ENCODE measurements around the gene DENND4A.

DENND4A gene

GRCh38 chr15:65758242-65758641 is 33.9 kb downstream of the DENND4A start:
- Histone ChIP-seq H3K27ac (ENCODE audit: low read depth, low read length) (peak overlapping the region; percentile 79), H3K27me3 (ENCODE audit: low read length) (no peaks in the 10 kb centered on the region), H3K36me3 (ENCODE audit: low read length) (peaks cover 44% of the 10 kb centered on the region), H3K9me3 (ENCODE audit: insufficient read depth, low read length) (no peaks in the 10 kb centered on the region), H3K9me2 (replicated peaks; ENCODE audit: insufficient read depth, low read length) (no peaks in the 10 kb centered on the region), H4K20me1 (ENCODE audit: low read depth, low read length) (peaks cover 8% of the 10 kb centered on the region; the same call in 1 of the 2 replicates), H2AFZ (ENCODE audit: low read depth, low read length, severe bottlenecking) (no peak overlapping the region), H3K9ac (ENCODE audit: low read length) (no peak overlapping the region), H3K4me3 (ENCODE audit: insufficient read depth, low read length, poor library complexity, severe bottlenecking) (no peak overlapping the region), H3K4me2 (ENCODE audit: low read depth, low read length, poor library complexity, severe bottlenecking) (peak overlapping the region; percentile 40), H3K79me2 (ENCODE audit: insufficient read depth, low read length) (peaks cover 98% of the 10 kb centered on the region), H3F3A (ENCODE audit: insufficient read depth) (peaks cover 44% of the 10 kb centered on the region)
- TF ChIP-seq EZH2phosphoT487 (conservative IDR thresholded peaks at IDR 0.05; ENCODE audit: low read length) (no peak), CTCF (IDR thresholded peaks at IDR 0.05; ENCODE audit: insufficient read depth, low read length, poor library complexity, severe bottlenecking) (no peak)

GRCh38 chr15:65757256-65757655 is 34.8 kb downstream of the DENND4A start:
- no peaks in the 10 kb centered on the region for H3K27me3 ChIP-seq (ENCODE audit: low read length)
- TF ChIP-seq EZH2phosphoT487 (conservative IDR thresholded peaks at IDR 0.05; ENCODE audit: low read length) (no peak), CTCF (IDR thresholded peaks at IDR 0.05; ENCODE audit: insufficient read depth, low read length, poor library complexity, severe bottlenecking) (no peak)
- H2AFZ ChIP-seq (ENCODE audit: low read depth, low read length, severe bottlenecking), result no peak overlapping the region
- no peak overlapping the region for H3K4me2 ChIP-seq (ENCODE audit: low read depth, low read length, poor library complexity, severe bottlenecking)
- peaks cover 8% of the 10 kb centered on the region; the same call in 1 of the 2 replicates for H4K20me1 ChIP-seq (ENCODE audit: low read depth, low read length)
- peaks cover 97% of the 10 kb centered on the region for H3K79me2 ChIP-seq (ENCODE audit: insufficient read depth, low read length)
- no peaks in the 10 kb centered on the region for H3K9me3 ChIP-seq (ENCODE audit: insufficient read depth, low read length)
- peaks cover 50% of the 10 kb centered on the region for H3K36me3 ChIP-seq (ENCODE audit: low read length)
- no peaks in the 10 kb centered on the region for H3K9me2 ChIP-seq (replicated peaks; ENCODE audit: insufficient read depth, low read length)
- no peak overlapping the region for H3K4me3 ChIP-seq (ENCODE audit: insufficient read depth, low read length, poor library complexity, severe bottlenecking)
- no peak overlapping the region for H3K9ac ChIP-seq (ENCODE audit: low read length)
- H3K27ac ChIP-seq (ENCODE audit: low read depth, low read length), result peak overlapping the region; percentile 79; the same call in 1 of the 2 replicates
- peaks cover 54% of the 10 kb centered on the region for H3F3A ChIP-seq (ENCODE audit: insufficient read depth)

GRCh38 chr15:65752151-65752700 is 39.9 kb downstream of the DENND4A start:
- Histone ChIP-seq H2AFZ (ENCODE audit: low read depth, low read length, severe bottlenecking) (no peak overlapping the region), H3K36me3 (ENCODE audit: low read length) (peaks cover 65% of the 10 kb centered on the region), H3K27me3 (ENCODE audit: low read length) (no peaks in the 10 kb centered on the region), H3F3A (ENCODE audit: insufficient read depth) (peaks cover 41% of the 10 kb centered on the region; the same call in 1 of the 2 replicates), H3K4me3 (ENCODE audit: insufficient read depth, low read length, poor library complexity, severe bottlenecking) (no peak overlapping the region), H3K9ac (ENCODE audit: low read length) (no peak overlapping the region), H3K79me2 (ENCODE audit: insufficient read depth, low read length) (peaks cover 90% of the 10 kb centered on the region), H3K9me3 (ENCODE audit: insufficient read depth, low read length) (no peaks in the 10 kb centered on the region), H3K9me2 (replicated peaks; ENCODE audit: insufficient read depth, low read length) (no peaks in the 10 kb centered on the region), H3K27ac (ENCODE audit: low read depth, low read length) (no peak overlapping the region), H3K4me2 (ENCODE audit: low read depth, low read length, poor library complexity, severe bottlenecking) (no peak overlapping the region), H4K20me1 (ENCODE audit: low read depth, low read length) (peaks cover 15% of the 10 kb centered on the region; the same call in 1 of the 2 replicates)
- TF ChIP-seq CTCF (IDR thresholded peaks at IDR 0.05; ENCODE audit: insufficient read depth, low read length, poor library complexity, severe bottlenecking), result no peak
- TF ChIP-seq EZH2phosphoT487 (conservative IDR thresholded peaks at IDR 0.05; ENCODE audit: low read length), result no peak
